ENCODE data around the gene EFCC1.

The EFCC1 gene

DNA sequence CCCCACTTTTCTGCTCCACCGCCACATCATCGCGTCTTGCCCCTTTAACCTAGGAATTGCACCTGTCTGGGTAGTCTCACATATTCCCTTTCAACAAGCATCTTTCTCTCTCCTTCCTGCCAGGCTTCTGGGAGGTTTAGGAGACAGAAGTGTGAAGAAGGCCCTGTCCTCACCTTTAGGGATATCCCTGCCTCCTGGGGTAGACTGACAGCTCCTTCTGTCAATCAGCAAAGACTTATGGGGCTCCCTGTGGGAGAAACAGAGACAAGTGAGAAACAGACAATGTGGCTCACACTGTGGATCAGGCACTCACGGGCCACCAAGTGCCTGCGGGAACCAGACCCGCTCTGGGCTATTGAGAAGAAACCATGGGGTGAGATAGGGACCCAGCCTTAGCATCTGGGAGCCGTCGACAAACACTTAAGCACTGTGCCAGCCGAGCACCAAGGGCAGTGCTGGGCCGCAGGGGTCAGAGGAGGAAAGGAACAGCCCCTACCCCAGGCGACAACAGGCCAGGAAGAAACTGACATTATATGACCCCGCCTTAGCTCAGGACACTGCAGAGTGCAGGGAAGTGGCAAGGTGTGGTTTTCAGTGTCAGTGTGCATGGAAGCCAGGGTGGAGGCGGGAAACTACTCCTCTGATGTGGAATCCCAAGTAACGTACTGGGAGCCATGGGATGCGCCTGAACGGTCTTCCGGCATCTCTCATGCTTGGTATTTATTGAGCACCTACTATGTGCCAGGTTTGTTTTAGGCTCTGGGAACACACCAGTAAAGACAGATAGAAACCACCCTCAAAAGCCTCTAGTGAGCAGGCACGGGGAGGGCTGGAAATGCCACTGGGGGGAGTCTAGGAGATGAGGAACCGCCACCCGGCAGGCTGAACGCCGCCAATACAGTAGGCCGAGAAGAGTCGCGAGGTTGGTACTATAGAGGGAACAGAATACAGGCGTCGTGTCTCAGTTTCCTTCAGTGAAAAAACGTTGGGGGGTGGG is 1.8 kb downstream of the EFCC1 start:
- Histone ChIP-seq H3K4me1 (ENCODE audit: control insufficient read depth, insufficient read depth, low read length) (peaks cover 19% of the 10 kb centered on the region), H3K4me3 (ENCODE audit: insufficient read depth, low read depth, low read length) (peak overlapping the region; percentile 71), H3K27ac (ENCODE audit: insufficient read depth, low read depth, low read length, poor library complexity, severe bottlenecking) (no peak overlapping the region), H3K36me3 (ENCODE audit: control insufficient read depth, insufficient read depth, low read length) (no peaks in the 10 kb centered on the region), H3K9me3 (ENCODE audit: control insufficient read depth, low read length) (no peaks in the 10 kb centered on the region), H3K27me3 (ENCODE audit: control insufficient read depth, insufficient read depth, low read length, poor library complexity, severe bottlenecking) (peaks cover 67% of the 10 kb centered on the region)
- 40% methylated on average over 28 of the region's 28 CpGs for WGBS, 2 experiments

- H3K4me3 ChIP-seq (ENCODE audit: insufficient read depth, low read depth, low read length): peak overlapping the region; percentile 24
- H3K27ac ChIP-seq (ENCODE audit: insufficient read depth, low read depth, low read length, poor library complexity, severe bottlenecking): no peak overlapping the region
- 8% methylated on average over 55 of the region's 55 CpGs for WGBS, 2 experiments
- peaks cover 67% of the 10 kb centered on the region for H3K27me3 ChIP-seq (ENCODE audit: control insufficient read depth, insufficient read depth, low read length, poor library complexity, severe bottlenecking)
- no peaks in the 10 kb centered on the region for H3K9me3 ChIP-seq (ENCODE audit: control insufficient read depth, low read length)
- H3K36me3 ChIP-seq (ENCODE audit: control insufficient read depth, insufficient read depth, low read length): no peaks in the 10 kb centered on the region
- H3K4me1 ChIP-seq (ENCODE audit: control insufficient read depth, insufficient read depth, low read length): peaks cover 11% of the 10 kb centered on the region
These were observed 2.5 kb downstream of the EFCC1 start for GRCh38 chr3:129003578-129004112.

DNA sequence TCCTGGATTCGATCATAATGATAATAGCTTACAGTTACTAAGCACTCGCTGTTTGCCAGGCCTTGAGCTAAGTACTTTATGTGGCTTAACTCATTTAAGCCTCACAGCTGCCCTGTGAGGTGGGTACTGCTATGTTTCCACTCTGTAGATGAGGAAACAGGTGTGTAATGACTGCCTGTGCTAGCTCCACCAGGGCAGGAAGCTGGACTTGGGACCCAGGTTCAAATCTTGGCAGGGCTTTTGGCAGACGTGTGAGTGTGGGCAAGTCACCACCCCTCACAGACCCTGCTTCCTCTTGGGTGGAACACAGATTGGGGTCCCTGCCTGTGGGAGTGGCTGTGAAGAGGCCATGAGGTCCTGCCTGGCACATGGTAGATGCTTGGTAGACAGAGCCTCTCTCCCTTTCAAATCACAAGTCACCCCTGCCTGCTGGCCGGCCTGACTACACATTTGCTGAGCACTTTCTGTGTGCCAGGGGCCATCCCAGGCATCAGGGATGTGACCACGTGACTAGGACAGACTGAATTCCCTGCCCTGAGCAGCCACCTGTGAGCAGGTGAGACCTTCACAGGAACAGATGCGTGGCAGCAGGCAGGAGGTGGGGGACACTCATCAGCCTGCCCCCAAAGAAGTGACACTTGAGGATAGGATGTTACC is 3.7 kb downstream of the EFCC1 start:
- H3K36me3 ChIP-seq (ENCODE audit: control insufficient read depth, insufficient read depth, low read length): no peaks in the 10 kb centered on the region
- 93 to 94% methylated on average over 6 of the region's 6 CpGs for WGBS, 2 experiments
- H3K4me3 ChIP-seq (ENCODE audit: insufficient read depth, low read depth, low read length): no peak overlapping the region
- no peaks in the 10 kb centered on the region for H3K9me3 ChIP-seq (ENCODE audit: control insufficient read depth, low read length)
- peaks cover 67% of the 10 kb centered on the region for H3K27me3 ChIP-seq (ENCODE audit: control insufficient read depth, insufficient read depth, low read length, poor library complexity, severe bottlenecking)
- peaks cover 5% of the 10 kb centered on the region for H3K4me1 ChIP-seq (ENCODE audit: control insufficient read depth, insufficient read depth, low read length)
- H3K27ac ChIP-seq (ENCODE audit: insufficient read depth, low read depth, low read length, poor library complexity, severe bottlenecking): no peak overlapping the region

GRCh38 chr3:129005526-129006303 is 4.6 kb downstream of the EFCC1 start:
- Histone ChIP-seq H3K36me3 (ENCODE audit: control insufficient read depth, insufficient read depth, low read length) (no peaks in the 10 kb centered on the region), H3K27me3 (ENCODE audit: control insufficient read depth, insufficient read depth, low read length, poor library complexity, severe bottlenecking) (peaks cover 61% of the 10 kb centered on the region), H3K4me3 (ENCODE audit: insufficient read depth, low read depth, low read length) (no peak overlapping the region), H3K4me1 (ENCODE audit: control insufficient read depth, insufficient read depth, low read length) (peaks cover 14% of the 10 kb centered on the region), H3K27ac (ENCODE audit: insufficient read depth, low read depth, low read length, poor library complexity, severe bottlenecking) (no peak overlapping the region), H3K9me3 (ENCODE audit: control insufficient read depth, low read length) (no peaks in the 10 kb centered on the region)
- 96 to 97% methylated on average over 4 of the region's 4 CpGs for WGBS, 2 experiments

DNA sequence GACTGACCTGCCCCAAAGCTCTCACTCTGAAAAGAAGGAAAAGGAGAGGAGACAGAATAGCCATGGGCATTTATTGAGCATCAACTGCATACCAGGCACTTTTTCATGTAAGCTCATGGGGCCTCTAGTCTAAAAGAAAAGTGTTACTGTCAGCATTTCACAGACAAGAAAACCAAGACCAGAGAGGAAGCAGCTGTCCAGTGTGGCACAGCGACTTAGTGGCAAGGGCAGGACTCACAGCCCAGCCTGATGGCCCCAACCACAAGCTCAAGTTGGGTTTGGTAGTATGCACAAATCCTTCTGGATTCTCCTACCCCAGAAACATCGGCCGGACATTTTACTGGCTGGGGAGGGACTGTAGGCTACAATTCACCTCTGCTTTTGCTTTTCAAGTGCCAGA is 5.8 kb downstream of the EFCC1 start:
- Histone ChIP-seq H3K27ac (ENCODE audit: insufficient read depth, low read depth, low read length, poor library complexity, severe bottlenecking) (no peak overlapping the region), H3K9me3 (ENCODE audit: control insufficient read depth, low read length) (no peaks in the 10 kb centered on the region), H3K4me3 (ENCODE audit: insufficient read depth, low read depth, low read length) (no peak overlapping the region), H3K36me3 (ENCODE audit: control insufficient read depth, insufficient read depth, low read length) (no peaks in the 10 kb centered on the region), H3K4me1 (ENCODE audit: control insufficient read depth, insufficient read depth, low read length) (peaks cover 18% of the 10 kb centered on the region), H3K27me3 (ENCODE audit: control insufficient read depth, insufficient read depth, low read length, poor library complexity, severe bottlenecking) (peaks cover 49% of the 10 kb centered on the region)
- 89 to 92% methylated on average over 3 of the region's 3 CpGs for WGBS, 2 experiments

DNA sequence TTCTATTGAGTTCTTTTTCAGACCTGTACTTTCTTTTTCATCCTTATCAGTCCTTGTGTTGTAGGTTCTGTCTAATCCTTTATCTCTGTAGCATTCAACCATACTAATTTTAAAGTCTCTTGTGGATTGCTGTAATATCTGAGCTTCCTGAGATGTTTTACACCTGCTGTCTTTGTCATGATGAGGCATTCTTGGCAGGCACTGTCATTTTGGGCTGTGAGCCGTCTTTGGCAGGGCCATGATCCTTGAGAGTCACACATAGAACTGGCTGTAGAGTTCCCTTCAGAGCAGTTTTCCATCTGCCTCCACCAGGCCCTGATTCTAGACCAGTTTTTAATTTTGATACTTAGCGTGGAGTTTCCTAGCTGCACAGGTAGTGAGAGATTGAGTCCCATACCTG is 6.7 kb downstream of the EFCC1 start:
- 87 to 92% methylated on average over 2 of the region's 2 CpGs for WGBS, 2 experiments
- Histone ChIP-seq H3K36me3 (ENCODE audit: control insufficient read depth, insufficient read depth, low read length) (no peaks in the 10 kb centered on the region), H3K4me1 (ENCODE audit: control insufficient read depth, insufficient read depth, low read length) (peaks cover 15% of the 10 kb centered on the region), H3K27ac (ENCODE audit: insufficient read depth, low read depth, low read length, poor library complexity, severe bottlenecking) (no peak overlapping the region), H3K9me3 (ENCODE audit: control insufficient read depth, low read length) (no peaks in the 10 kb centered on the region), H3K4me3 (ENCODE audit: insufficient read depth, low read depth, low read length) (no peak overlapping the region), H3K27me3 (ENCODE audit: control insufficient read depth, insufficient read depth, low read length, poor library complexity, severe bottlenecking) (peaks cover 40% of the 10 kb centered on the region)

DNA sequence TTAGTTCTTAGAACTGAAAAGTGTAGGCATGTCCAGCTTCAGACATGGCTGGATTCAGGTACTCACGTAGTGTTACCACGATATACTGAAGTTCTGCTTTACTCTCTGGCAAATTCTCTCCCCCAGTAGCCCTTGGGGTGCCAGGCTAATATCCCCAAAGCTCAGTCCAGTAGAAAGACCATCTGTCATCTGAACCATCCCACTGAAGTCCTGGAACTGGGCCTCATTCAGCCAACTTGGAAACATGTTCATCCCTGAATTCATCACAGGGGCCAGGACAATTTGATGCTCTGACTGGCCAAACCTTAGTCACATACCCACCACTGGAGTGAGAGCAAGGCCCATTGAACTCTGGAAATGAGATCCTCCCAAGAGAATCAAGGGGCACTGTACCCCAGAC is 8.2 kb downstream of the EFCC1 start:
- Histone ChIP-seq H3K27ac (ENCODE audit: insufficient read depth, low read depth, low read length, poor library complexity, severe bottlenecking) (no peak overlapping the region), H3K4me3 (ENCODE audit: insufficient read depth, low read depth, low read length) (no peak overlapping the region), H3K36me3 (ENCODE audit: control insufficient read depth, insufficient read depth, low read length) (no peaks in the 10 kb centered on the region), H3K27me3 (ENCODE audit: control insufficient read depth, insufficient read depth, low read length, poor library complexity, severe bottlenecking) (peaks cover 25% of the 10 kb centered on the region), H3K4me1 (ENCODE audit: control insufficient read depth, insufficient read depth, low read length) (peaks cover 14% of the 10 kb centered on the region), H3K9me3 (ENCODE audit: control insufficient read depth, low read length) (no peaks in the 10 kb centered on the region)
- WGBS, 2 experiments: 95% methylated on average over 2 of the region's 2 CpGs

GRCh38 chr3:129010310-129010956 is 9.3 kb downstream of the EFCC1 start:
- Histone ChIP-seq H3K4me1 (ENCODE audit: control insufficient read depth, insufficient read depth, low read length) (peaks cover 14% of the 10 kb centered on the region), H3K27me3 (ENCODE audit: control insufficient read depth, insufficient read depth, low read length, poor library complexity, severe bottlenecking) (peaks cover 14% of the 10 kb centered on the region), H3K36me3 (ENCODE audit: control insufficient read depth, insufficient read depth, low read length) (no peaks in the 10 kb centered on the region), H3K4me3 (ENCODE audit: insufficient read depth, low read depth, low read length) (no peak overlapping the region), H3K27ac (ENCODE audit: insufficient read depth, low read depth, low read length, poor library complexity, severe bottlenecking) (no peak overlapping the region), H3K9me3 (ENCODE audit: control insufficient read depth, low read length) (no peaks in the 10 kb centered on the region)
- WGBS, 2 experiments: 48 to 62% methylated on average over 9 of the region's 9 CpGs

DNA sequence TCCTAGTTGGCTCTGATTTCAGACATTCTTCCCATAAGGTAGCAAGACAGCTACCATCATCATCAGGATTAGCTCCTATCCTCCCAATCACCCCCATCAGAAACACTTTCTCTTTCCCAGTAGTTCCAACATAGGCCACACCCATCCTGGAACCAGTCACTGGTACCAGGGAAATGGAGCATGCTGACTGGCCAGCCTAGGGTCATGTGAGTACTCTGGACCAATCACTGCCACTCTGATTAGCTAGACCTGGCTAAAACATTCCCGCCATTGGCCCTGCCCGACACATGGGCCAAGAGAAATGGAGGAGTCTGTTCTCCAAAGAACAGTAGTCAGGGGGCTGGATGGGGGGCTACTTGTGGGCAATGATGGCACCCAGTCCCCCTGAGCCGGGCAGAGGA is 12.4 kb downstream of the EFCC1 start:
- Histone ChIP-seq H3K36me3 (ENCODE audit: control insufficient read depth, insufficient read depth, low read length) (no peaks in the 10 kb centered on the region), H3K9me3 (ENCODE audit: control insufficient read depth, low read length) (no peaks in the 10 kb centered on the region), H3K4me3 (ENCODE audit: insufficient read depth, low read depth, low read length) (no peak overlapping the region), H3K27me3 (ENCODE audit: control insufficient read depth, insufficient read depth, low read length, poor library complexity, severe bottlenecking) (no peaks in the 10 kb centered on the region), H3K27ac (ENCODE audit: insufficient read depth, low read depth, low read length, poor library complexity, severe bottlenecking) (no peak overlapping the region), H3K4me1 (ENCODE audit: control insufficient read depth, insufficient read depth, low read length) (peaks cover 36% of the 10 kb centered on the region)
- WGBS, 2 experiments: 95 to 99% methylated on average over 3 of the region's 3 CpGs
